C4-2B (cell line): ENCODE results near the gene SORL1.

Experiments
- H3K27ac ChIP-seq: fragments of 450-650 bp; 2 replicates; pipeline ENCODE4 v1.5.1; 2017
- CTCF ChIP-seq: fragments of 450-650 bp; conservative IDR thresholded peaks from 2 replicates; pipeline ENCODE4 v1.5.1; 2017; ENCODE audit warnings: mild to moderate bottlenecking
- ZFX ChIP-seq: fragments of 450-650 bp; IDR thresholded peaks from 2 replicates; pipeline ENCODE4 v1.6.1; 2017

Gene SORL1

GRCh38 chr11:121672630-121673487, 220.7 kb downstream of the SORL1 start:
- no peak for TF ChIP-seq CTCF
- no peak for TF ChIP-seq ZFX
- no peak overlapping the region for H3K27ac ChIP-seq

GRCh38 chr11:121681550-121682268, 229.6 kb downstream of the SORL1 start:
- no peak overlapping the region for H3K27ac ChIP-seq
- TF ChIP-seq CTCF (no peak), ZFX (no peak)
